GM13977 (cell line): ENCODE measurements around the gene MRPL4.
"Not testable (repeated sequence)": the region's sequence is repeated elsewhere in the genome, so short reads cannot be mapped to it uniquely, and the experiment has no call there.

Source experiments
- DNase-seq: peaks from one replicate; pipeline ENCODE4 v3.0.0; 2012; ENCODE audit warnings: low spot score
- CTCF ChIP-seq: IDR thresholded peaks from 2 replicates; pipeline ENCODE4 v1.5.1; 2012; ENCODE audit warnings: mild to moderate bottlenecking, control low read depth; ENCODE audit not compliant: insufficient read depth; ENCODE audit errors: extremely low read depth, missing control alignments
- in situ Hi-C: fragments of 300-500 bp; cut with MboI; formaldehyde crosslinking; loops from one replicate; pipeline ENCODE4 v1.12.0; 2022; ENCODE audit warnings: low sequenced_read_pairs, low pct_unique_long_range_greater_than_20kb, mixed read lengths, inconsistent platforms; ENCODE audit not compliant: unreplicated experiment

The MRPL4 gene

DNA sequence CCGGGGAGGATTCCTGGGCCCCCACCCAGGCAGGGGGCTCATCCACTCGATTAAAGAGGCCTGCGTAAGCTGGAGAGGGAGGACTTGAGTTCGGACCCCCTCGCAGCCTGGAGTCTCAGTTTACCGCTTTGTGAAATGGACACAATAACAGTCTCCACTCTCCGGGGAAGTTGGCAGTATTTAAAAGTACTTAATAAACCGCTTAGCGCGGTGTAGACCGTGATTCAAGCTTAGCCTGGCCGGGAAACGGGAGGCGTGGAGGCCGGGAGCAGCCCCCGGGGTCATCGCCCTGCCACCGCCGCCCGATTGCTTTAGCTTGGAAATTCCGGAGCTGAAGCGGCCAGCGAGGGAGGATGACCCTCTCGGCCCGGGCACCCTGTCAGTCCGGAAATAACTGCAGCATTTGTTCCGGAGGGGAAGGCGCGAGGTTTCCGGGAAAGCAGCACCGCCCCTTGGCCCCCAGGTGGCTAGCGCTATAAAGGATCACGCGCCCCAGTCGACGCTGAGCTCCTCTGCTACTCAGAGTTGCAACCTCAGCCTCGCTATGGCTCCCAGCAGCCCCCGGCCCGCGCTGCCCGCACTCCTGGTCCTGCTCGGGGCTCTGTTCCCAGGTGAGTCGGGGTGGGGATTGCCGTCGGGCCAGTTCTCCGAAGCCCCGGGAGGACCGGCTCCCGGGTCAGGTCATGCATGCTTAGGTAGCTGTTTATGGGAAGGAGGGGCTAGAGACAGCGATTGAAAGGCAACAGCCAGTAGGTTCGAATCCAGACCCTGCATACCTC is 18.8 kb downstream of the MRPL4 start, which contains the start of gene ICAM1:
TSS of gene ICAM1 (plus strand) at position 505 of the 779 bp plus-strand sequence. CDS start at position 545, 40 bp downstream.
- in situ Hi-C loops = loop anchor here (5.0 to 25.0 kb wide), 2 partner anchors 116 to 334 kb away; partner anchors contain the start of gene OLFM2
- TF ChIP-seq CTCF = no peak
- DNase-seq = peak; percentile 82

DNA sequence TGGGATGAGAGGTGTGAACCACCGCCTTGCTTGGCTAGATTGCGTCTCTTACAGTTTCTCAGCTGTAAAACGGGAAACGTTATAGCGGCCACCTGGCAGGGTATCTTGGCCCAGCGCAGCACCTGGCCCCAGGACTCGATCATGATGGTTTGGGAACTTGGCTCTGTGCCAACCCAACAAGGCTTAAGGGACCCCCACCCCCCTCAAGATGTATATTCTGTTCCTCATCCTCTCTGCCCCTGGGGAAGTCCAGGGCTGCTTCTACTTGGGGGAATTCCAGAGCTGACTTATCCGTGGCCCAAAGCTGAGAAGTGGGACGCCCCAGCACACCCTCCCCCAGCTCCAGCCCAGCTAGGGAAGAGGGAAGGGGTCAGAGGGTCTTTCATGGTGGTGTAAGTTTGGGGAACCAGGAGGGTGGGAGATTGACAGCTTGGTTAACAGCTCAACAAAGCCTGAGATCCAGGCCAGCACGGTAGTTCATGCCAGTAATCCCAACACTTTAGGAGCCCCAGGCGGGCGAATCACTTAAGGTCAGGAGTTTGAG is 19.6 kb downstream of the MRPL4 start:
- peak; percentile 72 for DNase-seq
- in situ Hi-C loops = loop anchor here (5.0 to 25.0 kb wide), 2 partner anchors 116 to 334 kb away; partner anchors contain the start of gene OLFM2

DNA sequence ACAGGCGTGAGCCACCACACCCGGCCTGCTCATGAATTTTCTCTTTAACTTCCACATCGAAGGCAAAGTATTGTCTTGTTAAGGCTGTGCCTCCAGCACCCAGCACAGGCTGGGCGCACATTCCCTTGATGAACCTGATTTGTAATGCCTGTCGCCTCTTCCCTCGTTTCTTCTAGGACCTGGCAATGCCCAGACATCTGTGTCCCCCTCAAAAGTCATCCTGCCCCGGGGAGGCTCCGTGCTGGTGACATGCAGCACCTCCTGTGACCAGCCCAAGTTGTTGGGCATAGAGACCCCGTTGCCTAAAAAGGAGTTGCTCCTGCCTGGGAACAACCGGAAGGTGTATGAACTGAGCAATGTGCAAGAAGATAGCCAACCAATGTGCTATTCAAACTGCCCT is 22.6 kb downstream of the MRPL4 start:
- no peak for TF ChIP-seq CTCF
- DNase-seq = no peak
- in situ Hi-C loops = loop anchor here (5.0 to 25.0 kb wide), 2 partner anchors 113 to 337 kb away; partner anchors contain the start of gene OLFM2

More for the DNA sequence above, 19.6 kb downstream of the MRPL4 start:
- TF ChIP-seq CTCF = no peak

DNA sequence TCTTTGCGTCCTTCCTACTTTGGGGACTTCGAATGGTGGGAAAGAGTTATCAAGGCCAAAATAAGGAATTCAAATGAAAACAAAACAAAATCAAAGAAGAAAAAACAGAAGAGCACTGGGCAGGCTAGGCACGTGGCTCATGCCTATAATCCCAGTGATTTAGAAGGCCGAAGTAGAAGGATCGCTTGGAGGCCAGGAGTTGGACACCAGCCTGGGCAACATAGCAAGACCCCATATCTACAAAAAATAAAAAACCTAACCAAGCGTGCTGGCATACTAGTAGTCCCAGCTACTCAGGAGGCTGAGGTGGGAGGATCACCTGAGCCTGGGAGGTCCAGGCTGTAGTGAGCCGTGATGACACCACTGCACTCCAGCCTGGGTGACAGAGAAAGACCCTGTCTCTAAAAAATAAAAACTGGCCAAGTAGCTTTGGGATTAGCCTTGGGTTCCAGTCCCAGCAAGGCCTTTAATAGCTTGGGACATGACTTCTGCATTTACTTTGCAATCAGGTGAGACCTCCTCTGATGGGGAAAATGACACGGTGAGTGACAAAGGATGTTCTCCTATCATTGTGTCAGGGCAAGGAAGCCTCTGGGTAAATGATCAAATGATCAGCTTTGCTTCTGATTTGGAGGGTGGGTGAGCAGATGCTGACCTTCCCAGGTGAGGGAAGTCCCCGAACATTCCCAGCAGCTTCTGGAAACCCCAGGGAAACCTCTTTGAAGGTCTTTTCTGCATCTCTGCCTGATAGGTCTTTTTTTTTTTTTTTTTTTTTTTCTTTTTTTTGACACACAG is 26.0 kb downstream of the MRPL4 start:
- in situ Hi-C loops = no loop called here
- DNase-seq = no peak
- TF ChIP-seq CTCF = no peak

DNA sequence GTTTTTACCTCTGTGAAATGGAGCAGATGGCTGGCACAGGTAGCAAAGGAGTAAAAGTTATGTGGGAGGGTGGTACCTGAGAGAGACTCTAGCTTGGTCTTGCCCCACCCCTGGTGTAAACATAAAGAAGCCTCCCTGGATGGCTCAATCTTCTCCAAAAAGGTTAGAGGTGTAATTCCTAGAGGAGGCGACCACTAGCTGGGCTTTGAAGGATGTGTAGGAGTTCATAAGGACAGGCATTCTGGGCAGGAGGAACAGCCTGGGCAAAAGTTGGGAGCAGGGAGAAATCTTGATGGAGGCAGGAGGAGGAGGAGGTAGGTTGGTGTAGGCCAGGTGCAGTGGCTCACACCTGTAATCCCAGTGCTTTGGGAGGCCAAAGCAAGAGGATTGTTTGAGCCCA is 26.9 kb downstream of the MRPL4 start:
- no peak for TF ChIP-seq CTCF
- in situ Hi-C loops = no loop called here
- DNase-seq = no peak

- DNase-seq = no peak
- in situ Hi-C loops = no loop called here
- TF ChIP-seq CTCF = no peak
Measured at GRCh38 chr19:10279737-10280442, 27.9 kb downstream of the MRPL4 start.

GRCh38 chr19:10282043-10282442 is 30.0 kb downstream of the MRPL4 start:
- in situ Hi-C loops, DNase-seq: not testable (repeated sequence)
